GM12878 (cell line): ENCODE data around the gene NAA38. TPM values are rescaled to one million over a fixed set of nuclear protein-coding genes. Genes with fewer than 3 reads are reported as not detected.
A peak's percentile ranks its signal among the peaks of the same experiment; 100 is the strongest.

Experiments used
- CREB1 ChIP-seq: IDR thresholded peaks from 2 replicates; pipeline ENCODE4 v1.6.1; 2012; ENCODE audit warnings: low read depth, mild to moderate bottlenecking, inconsistent platforms
- FOXK2 ChIP-seq: fragments of 450-650 bp; IDR thresholded peaks from 2 replicates; pipeline ENCODE4 v1.6.1; 2017; ENCODE audit warnings: mild to moderate bottlenecking, moderate library complexity
- IKZF2 ChIP-seq, 2 experiments: fragments of 450-650 bp; IDR thresholded peaks; 2 replicates each; pipeline ENCODE4 v1.6.1; 2017; ENCODE audit warnings: mild to moderate bottlenecking in 2 of 2, moderate library complexity in 2 of 2
- MXI1 ChIP-seq: fragments of 150-350 bp; IDR thresholded peaks from 2 replicates; pipeline ENCODE4 v1.6.1; 2011; ENCODE audit warnings: low read depth, mild to moderate bottlenecking, inconsistent platforms, low read length, improper control_type of control experiment
- NFIC ChIP-seq: IDR thresholded peaks from 2 replicates; pipeline ENCODE4 v1.6.1; 2012; ENCODE audit warnings: low read depth, mild to moderate bottlenecking, inconsistent platforms, low read length, moderate library complexity
- PML ChIP-seq: IDR thresholded peaks from 2 replicates; pipeline ENCODE4 v1.6.1; 2012; ENCODE audit warnings: low read length, inconsistent platforms
- POLR2A ChIP-seq: IDR thresholded peaks from 2 replicates; pipeline ENCODE4 v1.6.1; 2011; ENCODE audit warnings: low read depth, mild to moderate bottlenecking, low read length
- PRDM15 ChIP-seq: fragments of 450-650 bp; formaldehyde crosslinking; IDR thresholded peaks from 2 replicates; pipeline ENCODE4 v1.4.0; 2020; ENCODE audit warnings: mild to moderate bottlenecking, moderate library complexity
- SMAD1 ChIP-seq: fragments of 450-650 bp; IDR thresholded peaks from 2 replicates; pipeline ENCODE4 v1.6.1; 2018; ENCODE audit warnings: mild to moderate bottlenecking, low read depth; ENCODE audit not compliant: partially characterized antibody
- SMARCA5 ChIP-seq: fragments of 450-650 bp; IDR thresholded peaks from 2 replicates; pipeline ENCODE4 v1.6.1; 2017; ENCODE audit warnings: mild to moderate bottlenecking
- STAT1 ChIP-seq: fragments of 450-650 bp; conservative IDR thresholded peaks from 2 replicates; pipeline ENCODE4 v1.6.1; 2014; ENCODE audit warnings: antibody characterized with exemption, mild to moderate bottlenecking
- TCF12 ChIP-seq: IDR thresholded peaks from 2 replicates; pipeline ENCODE4 v1.6.1; 2011; ENCODE audit warnings: low read depth, mild to moderate bottlenecking, low read length
- TCF7 ChIP-seq: IDR thresholded peaks from 2 replicates; pipeline ENCODE4 v1.6.1; 2014; ENCODE audit warnings: antibody characterized with exemption, borderline replicate concordance
- USF2 ChIP-seq: IDR thresholded peaks from 2 replicates; pipeline ENCODE4 v1.6.1; 2011; ENCODE audit warnings: low read depth, low read length, improper control_type of control experiment, borderline replicate concordance
- polyA plus RNA-seq, 11 experiments: library from polyadenylated mRNA; depleted of rRNA in 4 of 11; unstranded in 6 of 11; stranded (reverse) in 5 of 11; fragments of >200 nt; fragmentation: Nextera tagmentation in 4 of 11; fragmentation: Illumina TruSeq in 1 of 11; extraction: Ambion mirVana in 4 of 11; extraction: Trizol in 1 of 11; gene quantifications; 1 replicate in 1 of 11; 2 replicates in 10 of 11; pipeline versions ENCODE4 v1.2.1 to v1.2.3, GENCODE V29; 2011 to 2016; ENCODE audit warnings: inconsistent platforms in 2 of 11, missing spikeins in 2 of 11, low read depth in 1 of 11
- total RNA-seq, 4 experiments: library from RNA; depleted of rRNA in 3 of 4; stranded (reverse); fragments of >200 nt in 3 of 4; fragmentation: Illumina TruSeq in 1 of 4; extraction: Trizol in 1 of 4; gene quantifications; 2 replicates each; pipeline versions ENCODE4 v1.2.1 to v1.2.3, GENCODE V29; 2013 to 2021
- TF ChIP-seq, protein P1 (sequence below): IDR thresholded peaks from 2 replicates; pipeline ENCODE4 v1.6.1; 2012; ENCODE audit warnings: low read depth, low read length, improper control_type of control experiment
- TF ChIP-seq, protein P2 (sequence below): IDR thresholded peaks from 2 replicates; pipeline ENCODE4 v1.6.1; 2012; ENCODE audit warnings: improper control_type of control experiment, low read depth, low read length; ENCODE audit not compliant: insufficient replicate concordance
- TF ChIP-seq, protein P3 (sequence below): IDR thresholded peaks from 2 replicates; pipeline ENCODE4 v1.6.1; 2012; ENCODE audit warnings: low read depth, low read length, improper control_type of control experiment

Gene NAA38
- total and polyA plus RNA-seq, 10 of the 15 experiments (the other 5 are each of a cell fraction or from before 2014, with no cell fraction given), result 31.5 to 337 (median 215) TPM

DNA sequence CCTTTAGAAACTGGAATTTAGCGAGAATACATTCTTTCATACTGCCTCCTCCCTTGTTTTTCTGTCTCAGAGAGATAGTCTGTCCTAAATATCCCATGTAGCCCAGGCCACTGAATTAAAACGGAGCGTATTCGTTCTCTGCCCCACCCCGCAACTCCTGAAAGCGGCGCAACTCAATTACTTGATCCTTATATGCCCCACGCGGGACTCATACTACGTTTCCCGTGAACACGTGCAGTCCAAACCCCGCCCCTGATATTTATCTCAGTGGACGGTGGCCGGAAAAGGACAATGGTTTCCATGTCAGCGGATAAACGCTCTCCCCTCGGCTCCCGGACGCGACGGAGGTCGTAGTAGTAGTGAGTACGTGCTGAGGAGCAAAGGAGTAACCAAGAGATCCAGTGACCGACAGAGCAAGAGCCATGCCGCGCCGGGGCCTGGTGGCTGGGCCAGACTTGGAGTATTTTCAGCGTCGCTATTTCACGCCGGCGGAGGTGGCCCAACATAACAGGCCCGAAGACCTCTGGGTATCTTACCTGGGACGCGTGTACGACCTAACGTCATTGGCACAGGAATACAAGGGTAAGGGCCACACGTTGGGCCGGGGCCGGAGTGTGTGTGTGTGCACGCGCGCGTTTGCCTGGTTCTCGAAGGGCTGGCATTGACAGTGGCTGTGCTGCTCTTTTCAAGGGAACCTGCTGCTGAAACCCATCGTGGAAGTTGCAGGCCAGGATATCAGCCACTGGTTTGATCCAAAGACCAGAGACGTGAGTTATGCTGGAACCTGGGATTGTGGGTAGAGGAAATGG lies 558 bp upstream of the NAA38 start, which contains the start of gene CYB5D1 (continued):
- TF ChIP-seq FOXK2 (peak; percentile 78), NFIC (0 out of 2 replicates have a peak, but pooled peaks have one; percentile 1), TCF7 (no peak), SMAD1 (peak; percentile 62), PRDM15 (CRISPR knock-in tag) (no peak), USF2 (peak; percentile 57), PML (peak; percentile 73; the same call in 1 of the 2 replicates), STAT1 (no peak), MXI1 (peak; percentile 84), SMARCA5 (peak; percentile 18; the same call in 1 of the 2 replicates), IKZF2 (IDR thresholded peaks at IDR 0.05) (no peak), TCF12 (no peak), CREB1 (0 out of 2 replicates have a peak, but pooled peaks have one; percentile 35), POLR2A (peak; percentile 59)
- TF ChIP-seq, protein P1, sequence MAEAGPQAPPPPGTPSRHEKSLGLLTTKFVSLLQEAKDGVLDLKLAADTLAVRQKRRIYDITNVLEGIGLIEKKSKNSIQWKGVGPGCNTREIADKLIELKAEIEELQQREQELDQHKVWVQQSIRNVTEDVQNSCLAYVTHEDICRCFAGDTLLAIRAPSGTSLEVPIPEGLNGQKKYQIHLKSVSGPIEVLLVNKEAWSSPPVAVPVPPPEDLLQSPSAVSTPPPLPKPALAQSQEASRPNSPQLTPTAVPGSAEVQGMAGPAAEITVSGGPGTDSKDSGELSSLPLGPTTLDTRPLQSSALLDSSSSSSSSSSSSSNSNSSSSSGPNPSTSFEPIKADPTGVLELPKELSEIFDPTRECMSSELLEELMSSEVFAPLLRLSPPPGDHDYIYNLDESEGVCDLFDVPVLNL, result peak; percentile 42; the same call in 1 of the 2 replicates
- TF ChIP-seq, protein P2, sequence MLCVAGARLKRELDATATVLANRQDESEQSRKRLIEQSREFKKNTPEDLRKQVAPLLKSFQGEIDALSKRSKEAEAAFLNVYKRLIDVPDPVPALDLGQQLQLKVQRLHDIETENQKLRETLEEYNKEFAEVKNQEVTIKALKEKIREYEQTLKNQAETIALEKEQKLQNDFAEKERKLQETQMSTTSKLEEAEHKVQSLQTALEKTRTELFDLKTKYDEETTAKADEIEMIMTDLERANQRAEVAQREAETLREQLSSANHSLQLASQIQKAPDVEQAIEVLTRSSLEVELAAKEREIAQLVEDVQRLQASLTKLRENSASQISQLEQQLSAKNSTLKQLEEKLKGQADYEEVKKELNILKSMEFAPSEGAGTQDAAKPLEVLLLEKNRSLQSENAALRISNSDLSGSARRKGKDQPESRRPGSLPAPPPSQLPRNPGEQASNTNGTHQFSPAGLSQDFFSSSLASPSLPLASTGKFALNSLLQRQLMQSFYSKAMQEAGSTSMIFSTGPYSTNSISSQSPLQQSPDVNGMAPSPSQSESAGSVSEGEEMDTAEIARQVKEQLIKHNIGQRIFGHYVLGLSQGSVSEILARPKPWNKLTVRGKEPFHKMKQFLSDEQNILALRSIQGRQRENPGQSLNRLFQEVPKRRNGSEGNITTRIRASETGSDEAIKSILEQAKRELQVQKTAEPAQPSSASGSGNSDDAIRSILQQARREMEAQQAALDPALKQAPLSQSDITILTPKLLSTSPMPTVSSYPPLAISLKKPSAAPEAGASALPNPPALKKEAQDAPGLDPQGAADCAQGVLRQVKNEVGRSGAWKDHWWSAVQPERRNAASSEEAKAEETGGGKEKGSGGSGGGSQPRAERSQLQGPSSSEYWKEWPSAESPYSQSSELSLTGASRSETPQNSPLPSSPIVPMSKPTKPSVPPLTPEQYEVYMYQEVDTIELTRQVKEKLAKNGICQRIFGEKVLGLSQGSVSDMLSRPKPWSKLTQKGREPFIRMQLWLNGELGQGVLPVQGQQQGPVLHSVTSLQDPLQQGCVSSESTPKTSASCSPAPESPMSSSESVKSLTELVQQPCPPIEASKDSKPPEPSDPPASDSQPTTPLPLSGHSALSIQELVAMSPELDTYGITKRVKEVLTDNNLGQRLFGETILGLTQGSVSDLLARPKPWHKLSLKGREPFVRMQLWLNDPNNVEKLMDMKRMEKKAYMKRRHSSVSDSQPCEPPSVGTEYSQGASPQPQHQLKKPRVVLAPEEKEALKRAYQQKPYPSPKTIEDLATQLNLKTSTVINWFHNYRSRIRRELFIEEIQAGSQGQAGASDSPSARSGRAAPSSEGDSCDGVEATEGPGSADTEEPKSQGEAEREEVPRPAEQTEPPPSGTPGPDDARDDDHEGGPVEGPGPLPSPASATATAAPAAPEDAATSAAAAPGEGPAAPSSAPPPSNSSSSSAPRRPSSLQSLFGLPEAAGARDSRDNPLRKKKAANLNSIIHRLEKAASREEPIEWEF, result no peak
- TF ChIP-seq, protein P3, sequence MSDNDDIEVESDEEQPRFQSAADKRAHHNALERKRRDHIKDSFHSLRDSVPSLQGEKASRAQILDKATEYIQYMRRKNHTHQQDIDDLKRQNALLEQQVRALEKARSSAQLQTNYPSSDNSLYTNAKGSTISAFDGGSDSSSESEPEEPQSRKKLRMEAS, result peak; percentile 89
